Embryonic facial prominence (tissue), 1 donor: Measurements from ENCODE around the gene PARVA.

Experiments used
- DNase-seq: peaks from one replicate; pipeline ENCODE4 v3.0.0-alpha.2; 2016; ENCODE audit errors: extremely low spot score

PARVA gene

DNA sequence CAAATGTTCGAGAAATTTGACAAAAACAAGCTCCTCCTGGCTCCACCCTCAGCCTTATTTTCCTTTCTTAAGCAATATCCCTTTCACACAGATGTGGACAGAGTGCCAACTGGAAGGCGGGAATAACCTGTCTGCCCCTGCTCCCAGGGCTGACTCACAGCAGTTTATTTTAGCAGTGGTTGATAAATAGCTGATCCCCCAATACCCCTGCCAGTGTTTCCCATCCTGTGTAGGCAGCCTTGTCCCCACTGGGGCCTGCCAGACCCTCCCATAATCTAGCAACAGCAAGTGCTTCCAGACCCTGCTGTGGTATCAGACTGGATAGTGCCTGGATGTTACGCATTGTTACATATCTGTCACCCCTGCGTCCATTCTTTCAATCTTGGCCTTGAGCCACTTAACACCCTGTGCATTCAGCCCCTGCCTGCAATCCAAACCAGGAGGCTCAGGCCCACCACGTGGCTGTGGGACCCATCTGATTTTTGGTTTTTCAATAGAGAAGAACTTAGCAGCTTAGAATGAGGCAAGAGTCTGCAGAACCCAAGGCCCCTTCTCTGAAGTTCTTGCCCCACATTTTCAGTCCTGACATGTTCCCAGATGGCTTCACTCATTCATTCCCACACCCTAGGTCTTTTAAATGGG lies 53.7 kb downstream of the PARVA start:
- DNase-seq = no peak

DNA sequence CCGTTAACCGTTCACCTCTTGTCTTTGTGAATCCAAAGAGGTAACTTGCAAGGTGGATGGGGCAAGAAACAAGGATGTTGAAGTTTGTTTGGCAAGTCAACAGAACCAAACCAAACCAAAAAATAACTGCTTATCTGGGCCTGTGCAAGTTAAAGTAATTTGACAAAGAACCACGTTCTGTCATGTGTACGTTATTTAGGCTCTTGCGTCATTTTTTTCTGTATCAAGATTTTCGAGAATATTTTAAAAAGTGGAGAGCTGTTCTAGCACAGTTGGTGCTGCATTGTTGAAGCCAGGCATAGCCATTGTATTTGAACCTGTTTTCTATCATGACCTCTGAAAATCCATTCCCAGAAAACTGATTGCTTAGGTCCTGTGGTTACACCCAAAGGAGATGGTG lies 55.1 kb downstream of the PARVA start:
- no peak for DNase-seq

DNA sequence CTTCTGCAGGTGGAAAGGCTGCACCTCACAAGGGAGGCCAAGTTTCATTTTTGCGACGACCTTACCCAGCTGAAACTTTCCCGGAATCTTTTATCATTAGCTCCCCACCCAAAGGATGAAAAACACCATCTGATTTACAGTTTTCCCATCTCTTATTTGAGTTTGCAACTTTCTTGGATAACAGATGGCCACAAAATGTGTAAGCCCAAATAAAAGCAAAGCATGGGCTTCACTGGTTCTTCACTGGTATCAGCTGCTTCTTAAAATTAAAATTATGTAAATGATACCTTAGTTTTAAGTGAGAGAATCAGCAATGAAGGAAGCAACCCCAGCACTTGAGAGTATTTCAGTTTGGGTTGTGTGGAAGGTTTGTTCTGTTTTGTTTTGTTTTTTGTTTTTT lies 55.8 kb downstream of the PARVA start:
- no peak for DNase-seq

- DNase-seq = peak; percentile 92
These were observed 56.4 kb downstream of the PARVA start for GRCh38 chr11:12433571-12434324.

- no peak for DNase-seq
These were observed 56.9 kb downstream of the PARVA start for GRCh38 chr11:12434325-12434654.

DNA sequence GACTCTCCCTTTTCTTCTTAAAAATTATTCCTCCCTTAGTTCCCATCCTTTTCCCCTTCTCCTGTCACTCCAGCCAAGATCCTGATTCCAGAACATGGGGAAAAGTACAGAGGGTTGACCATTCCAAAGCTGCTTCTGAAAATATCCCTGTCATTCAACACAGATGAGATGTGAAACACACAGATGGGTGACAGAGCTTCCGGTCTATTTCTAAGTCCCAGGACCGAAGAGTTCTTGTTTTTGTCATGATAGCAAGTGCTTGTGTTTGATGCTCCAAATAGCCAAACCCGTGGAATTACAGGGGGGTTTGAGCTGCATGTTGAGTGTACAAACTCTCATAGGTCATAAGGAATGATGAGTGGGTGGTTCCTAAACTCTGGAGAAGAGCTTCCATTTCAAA lies 57.9 kb downstream of the PARVA start:
- DNase-seq = no peak

- DNase-seq = no peak
These were observed 58.9 kb downstream of the PARVA start for GRCh38 chr11:12436266-12436665.

DNA sequence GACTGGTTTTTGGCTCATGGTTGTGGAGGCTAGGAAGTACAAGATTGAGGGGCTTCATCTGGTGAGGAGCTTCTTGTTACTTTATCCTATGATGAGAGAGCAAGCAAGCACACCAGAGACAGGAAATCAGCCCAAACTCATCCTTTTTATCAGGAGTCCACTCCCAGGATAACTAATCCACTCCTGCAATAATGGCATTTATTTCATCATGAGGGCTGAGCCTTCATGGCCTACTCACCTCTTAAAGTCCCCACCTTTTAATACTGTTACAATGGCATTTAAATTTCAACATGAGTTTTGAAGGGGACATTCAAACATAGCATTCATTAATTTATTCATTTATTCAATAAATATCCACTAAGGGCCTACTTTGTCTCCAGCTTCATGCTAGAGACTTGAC lies 60.9 kb downstream of the PARVA start:
- no peak for DNase-seq

DNA sequence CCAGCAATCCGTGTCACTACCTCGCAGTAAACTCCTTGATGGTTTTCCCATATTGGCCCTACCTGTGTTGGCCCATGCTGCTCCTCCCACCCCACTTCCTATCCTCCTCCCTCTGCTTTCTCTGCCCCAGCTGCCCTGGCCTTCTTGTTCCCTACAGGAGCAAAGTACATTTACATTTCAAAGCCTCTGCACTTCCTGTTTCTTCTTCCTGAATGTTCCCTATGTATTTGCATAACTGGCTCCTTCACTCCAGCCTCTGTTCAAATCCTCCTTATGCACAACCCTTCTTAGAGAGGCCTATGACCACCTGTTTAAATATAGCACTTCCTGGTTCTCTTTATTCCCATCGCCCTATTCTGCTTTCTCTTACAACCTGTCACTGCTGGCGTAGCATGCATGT lies 62.2 kb downstream of the PARVA start:
- no peak for DNase-seq

GRCh38 chr11:12440565-12440964 lies 63.2 kb downstream of the PARVA start:
- DNase-seq = no peak

DNA sequence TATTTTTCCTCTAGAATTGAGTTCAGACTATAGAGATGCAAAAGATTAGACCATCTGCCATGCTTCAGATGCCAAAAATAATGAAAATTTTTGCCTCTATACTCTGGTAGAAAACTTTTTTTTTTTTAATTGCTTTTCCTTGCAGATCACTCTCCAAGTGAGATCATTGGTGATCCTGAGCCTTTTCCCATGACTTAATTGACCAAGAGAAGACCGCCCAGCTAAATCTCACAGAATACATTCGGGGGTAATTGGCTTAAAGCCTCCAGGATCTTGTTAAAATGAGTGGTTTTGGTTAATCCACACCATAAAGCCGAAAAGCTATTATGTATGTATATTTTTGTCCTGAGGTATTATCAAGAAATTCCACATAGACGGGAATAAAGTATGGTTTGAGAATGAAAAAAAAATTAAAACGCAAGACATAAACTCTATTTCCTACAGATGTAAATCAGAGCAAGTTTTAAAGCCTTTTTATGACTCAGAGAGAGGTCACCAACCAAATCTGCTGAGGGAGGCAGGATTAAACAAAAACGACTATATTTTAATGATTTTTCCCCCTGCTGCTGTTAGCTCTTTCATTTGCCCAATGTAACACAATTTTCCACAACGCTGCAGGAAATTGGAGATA lies 64.0 kb downstream of the PARVA start:
- DNase-seq = no peak

GRCh38 chr11:12444601-12445000 lies 67.2 kb downstream of the PARVA start:
- DNase-seq = no peak

DNA sequence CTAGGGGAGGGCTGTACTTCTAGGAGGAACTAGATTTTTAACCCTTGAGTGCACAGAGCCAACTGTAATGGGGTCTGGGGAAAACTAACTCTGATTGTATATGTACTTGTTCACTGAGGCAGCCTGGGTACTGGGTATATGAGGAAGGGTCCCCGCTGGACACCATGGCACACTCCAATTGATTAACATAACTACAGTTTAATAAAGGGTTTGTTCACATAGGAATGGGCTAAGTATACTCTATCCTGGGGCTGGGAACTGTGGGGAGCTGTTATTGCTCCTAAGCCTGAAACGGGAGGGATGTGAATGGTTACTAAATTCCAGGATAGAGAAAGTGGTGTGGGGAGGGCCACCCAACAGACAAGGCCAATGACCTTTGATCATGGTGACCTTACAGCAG lies 67.6 kb downstream of the PARVA start:
- DNase-seq = no peak

DNA sequence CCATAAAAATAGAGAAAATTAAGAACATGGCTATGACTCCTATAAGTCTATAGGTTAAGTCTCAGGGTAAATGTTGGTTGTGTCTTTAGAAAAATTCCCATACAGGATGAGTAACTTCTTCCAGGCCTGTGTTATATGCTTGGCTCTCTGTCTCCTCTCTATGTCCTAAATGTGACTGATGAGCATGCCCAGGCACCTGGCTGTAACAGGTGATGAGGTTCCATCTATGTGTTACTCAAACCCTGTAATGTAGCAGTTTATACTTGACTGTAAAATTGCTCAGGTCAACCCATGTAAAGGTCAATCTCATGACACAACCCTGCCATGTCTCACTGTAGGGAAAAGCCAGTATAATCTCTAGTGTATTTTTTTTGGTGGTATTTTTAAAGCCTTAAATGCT lies 69.5 kb downstream of the PARVA start:
- DNase-seq = no peak

GRCh38 chr11:12448131-12448939 lies 71.0 kb downstream of the PARVA start:
- DNase-seq = no peak

DNA sequence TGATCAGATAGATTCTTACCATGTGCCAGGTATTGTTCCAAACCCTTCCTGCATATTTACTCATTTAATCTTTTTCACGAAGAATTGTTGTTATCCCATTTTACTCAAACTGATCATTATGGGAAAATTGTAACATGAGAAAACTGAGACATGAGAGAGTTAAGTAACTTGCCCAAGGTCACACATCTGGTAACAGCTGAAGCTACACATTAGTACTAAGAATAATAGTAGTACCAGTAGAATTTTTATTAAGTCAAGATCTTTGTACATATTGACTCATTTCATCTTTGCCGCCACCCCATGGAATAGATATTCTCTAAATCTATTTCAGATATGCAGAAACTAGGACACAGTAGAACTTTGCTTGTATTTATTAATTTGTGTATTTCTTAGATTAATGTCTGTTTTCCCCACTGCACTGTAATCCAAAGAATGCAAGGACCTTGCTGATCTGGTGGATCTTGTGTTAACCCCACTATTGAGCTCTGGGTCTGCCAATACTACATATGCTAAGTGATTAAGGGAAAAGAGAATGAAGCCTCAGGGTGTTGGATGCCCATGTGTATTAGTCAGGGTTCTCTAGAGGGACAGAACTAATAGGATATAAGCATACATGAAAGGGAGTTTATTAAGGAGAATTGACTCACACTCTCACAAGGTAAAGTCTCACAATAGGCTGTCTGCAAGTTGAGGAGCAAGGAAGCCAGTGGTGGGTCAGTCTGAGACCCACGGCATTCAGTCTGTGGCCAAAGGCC lies 72.8 kb downstream of the PARVA start:
- no peak for DNase-seq

DNA sequence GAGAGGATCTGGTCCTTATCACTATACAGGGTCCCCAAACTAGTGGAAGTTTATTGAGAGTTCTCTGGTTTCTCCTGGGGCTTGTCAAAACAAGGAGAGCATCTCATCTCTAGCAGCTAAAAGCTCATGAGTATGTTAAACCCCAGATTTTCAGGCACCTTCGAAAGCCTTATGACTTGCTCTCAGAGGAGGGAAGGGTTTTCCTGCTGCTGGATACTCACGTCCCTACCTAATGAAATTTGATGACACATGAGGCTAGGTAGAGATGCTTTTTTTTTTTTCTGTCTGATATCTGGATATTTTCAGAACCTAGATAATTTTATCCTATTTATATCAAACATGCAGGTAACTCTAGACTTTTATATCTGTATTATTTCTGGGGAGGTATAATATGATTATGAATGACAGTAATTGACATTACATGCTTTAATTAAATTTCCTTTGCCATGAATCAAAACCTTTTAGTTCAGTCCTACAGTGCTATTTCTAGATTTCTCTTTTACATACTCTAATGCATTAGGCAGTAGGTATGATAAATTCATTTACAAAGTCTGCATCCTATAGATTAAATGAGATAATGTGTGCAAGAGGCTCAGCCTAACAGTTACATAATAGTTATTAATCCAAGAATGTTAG lies 73.9 kb downstream of the PARVA start:
- no peak for DNase-seq

DNA sequence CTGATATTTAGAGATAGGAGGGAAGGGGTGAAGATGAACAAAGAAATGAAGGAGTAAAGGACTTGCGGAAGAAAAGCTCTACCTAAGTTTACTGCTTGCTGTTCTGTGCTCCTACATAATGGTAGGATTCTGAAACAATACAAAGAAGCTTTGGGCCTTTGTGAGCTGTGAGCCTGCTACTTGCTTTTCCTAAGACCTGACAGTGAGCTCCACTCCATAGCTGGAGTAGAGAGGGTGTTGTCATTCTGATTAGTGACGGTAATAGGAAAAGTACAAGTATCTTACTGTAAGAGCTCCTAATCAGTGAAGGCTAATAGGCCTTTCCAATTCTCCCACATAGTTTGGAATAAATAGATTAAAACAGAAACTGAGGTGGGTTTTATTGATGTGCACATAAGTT lies 75.9 kb downstream of the PARVA start:
- no peak for DNase-seq

DNA sequence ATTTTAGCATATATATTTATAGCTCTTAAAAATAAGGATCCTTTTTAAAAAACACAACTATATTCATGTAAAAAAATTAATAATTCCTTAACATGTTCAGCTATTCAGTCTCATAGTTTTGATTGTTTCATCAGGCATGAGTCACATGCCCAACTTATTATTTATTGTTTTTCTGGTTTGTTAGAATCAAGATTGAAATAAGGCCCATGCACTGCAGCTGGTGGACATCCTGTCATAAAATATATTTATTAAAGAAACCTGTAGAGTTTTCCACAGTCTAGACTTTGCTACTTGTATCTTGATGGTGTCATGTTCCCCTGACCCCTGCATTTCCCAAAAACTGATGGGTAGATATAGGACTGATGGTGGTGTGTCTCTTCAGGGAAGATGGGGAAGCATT lies 77.4 kb downstream of the PARVA start:
- no peak for DNase-seq

DNA sequence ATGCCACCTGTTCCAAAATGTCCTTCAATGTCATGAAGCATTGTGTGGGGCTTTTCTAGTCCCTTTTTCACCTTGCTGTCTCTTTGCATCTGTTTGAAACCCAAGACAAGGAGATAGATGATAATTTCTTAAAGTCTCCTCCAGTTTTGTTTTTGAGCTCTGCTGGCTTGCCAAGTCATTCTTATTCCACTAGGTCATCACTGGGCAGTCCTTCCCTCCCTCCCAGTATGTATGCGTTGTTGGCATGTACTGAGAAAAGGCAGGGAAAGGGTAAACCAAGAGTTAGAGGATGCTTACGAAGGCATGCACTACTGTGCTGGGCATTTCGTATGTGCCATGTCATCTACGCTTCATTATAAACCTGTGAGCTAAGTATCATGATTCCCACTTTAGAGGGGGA lies 78.6 kb downstream of the PARVA start:
- no peak for DNase-seq
